ENCODE results near the gene MYO7B.

The MYO7B gene

DNA sequence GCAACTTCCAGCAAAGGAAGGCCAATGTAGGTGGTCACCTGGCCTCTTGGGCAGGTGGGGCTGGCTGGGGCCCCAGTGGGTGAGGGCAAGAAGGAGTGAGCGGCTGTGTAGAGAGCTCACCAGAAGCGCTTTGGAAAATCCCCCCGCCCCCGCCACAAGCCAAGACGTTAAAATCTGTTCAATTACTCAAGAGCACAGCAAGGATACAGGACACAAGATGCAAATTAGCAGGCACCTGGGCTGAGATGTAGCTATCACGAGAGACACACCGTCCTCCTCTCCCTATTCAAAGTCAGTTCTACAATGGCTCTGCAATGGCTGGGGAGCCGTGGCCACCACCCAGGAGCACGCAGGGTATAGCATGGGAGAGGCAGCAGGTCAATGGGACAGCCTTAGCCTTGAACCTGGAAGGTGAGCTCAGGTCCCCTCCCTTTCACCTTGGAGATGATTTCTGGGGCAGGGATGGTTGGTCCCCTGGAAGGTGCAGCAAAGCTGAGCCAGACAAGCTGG is 72.0 kb downstream of the MYO7B start:
- DNase-seq (ENCODE audit: low read depth in 1 of 2, low spot score in 1 of 2) = no peak

DNA sequence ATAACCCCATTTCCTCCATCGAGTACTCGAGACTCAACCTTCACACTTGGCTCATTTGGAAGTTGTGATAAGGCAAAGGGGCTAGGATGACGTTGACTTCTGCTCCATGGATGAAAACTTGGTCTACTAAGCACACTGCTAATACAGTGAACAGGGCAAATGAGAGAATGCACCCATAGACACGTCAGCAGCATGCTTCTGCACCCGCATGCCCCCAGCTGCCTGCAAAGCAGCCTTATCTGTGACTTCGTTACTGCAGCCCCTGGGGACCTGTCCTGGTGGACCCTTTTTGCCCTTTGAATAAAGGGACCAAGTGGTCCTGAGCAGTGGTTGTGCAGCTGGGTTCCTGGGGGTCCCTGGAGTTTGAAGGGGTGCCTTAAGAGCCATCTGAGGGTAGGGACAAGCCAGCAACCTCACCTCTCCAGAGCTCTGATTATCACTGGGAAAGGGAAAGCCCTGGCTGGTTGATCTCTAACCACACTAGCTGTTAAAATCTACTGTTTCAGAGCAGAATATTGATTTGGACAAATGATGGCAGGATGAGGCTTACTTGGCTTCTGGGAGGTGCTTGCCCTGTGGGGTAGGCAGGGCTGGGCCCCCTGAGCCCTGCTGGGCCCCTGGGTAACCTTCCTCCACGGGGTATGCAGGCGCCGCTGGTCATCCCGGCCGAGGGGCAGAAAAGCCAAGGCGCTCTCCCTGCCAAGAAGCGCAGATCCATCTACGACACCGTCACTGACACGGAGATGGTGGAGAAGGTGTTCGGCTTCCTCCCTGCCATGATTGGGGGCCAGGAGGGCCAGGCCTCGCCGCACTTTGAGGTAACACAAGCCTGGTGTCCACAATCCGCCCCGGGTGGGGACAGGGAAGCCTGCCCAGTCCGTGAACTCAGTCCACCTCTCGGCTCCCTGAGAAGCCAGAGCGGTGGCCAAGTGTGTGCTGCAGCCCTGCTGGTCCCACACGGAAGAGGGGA is 72.9 kb downstream of the MYO7B start:
- no peak for DNase-seq (ENCODE audit: low read depth in 1 of 2, low spot score in 1 of 2)

DNA sequence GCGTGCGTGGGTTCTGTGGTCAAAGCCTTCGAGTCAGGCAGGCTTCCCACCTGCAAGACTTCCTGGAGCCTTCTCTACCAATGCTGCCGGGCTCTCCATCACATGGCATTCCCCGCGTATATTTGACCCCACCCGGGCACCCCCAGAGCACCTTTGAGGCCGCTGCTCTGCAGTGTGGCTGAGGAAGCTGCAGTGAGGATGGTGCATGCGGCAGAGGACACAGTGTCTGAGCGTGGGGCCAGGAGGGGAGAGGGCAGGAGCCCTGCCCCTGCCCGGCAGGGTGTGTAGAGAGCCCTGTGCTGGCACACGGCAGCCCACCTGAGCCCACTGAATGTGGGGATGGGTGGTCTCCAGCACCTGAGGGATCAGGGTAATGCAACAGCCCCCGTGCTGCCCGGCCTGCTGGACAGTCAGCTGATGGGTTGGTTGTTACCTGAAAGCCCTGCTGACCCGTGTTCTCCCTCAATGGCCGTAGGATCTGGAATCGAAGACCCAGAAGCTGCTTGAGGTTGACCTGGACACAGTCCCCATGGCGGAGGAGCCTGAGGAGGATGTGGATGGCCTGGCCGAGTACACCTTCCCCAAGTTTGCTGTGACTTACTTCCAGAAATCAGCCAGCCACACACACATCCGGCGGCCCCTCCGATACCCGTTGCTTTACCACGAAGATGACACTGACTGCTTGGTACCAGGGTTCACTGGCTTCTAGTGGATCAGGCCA is 73.7 kb downstream of the MYO7B start:
- no peak for DNase-seq (ENCODE audit: low read depth in 1 of 2, low spot score in 1 of 2)

DNA sequence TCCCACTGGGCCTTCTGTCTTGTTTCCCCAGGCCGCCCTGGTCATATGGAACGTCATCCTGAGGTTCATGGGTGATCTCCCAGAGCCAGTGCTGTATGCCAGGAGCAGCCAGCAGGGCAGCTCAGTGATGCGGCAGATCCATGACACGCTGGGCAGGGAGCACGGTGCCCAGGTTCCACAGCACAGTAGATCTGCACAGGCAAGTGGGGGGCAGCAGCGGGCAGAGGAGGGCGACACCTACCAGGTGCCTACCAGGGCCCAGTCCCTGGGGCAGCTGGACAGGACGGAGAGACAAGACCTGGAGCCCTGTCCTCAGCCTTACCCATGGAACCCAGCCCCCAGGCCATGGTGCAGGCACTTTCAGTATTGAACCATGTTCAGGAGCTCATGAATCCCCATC is 74.3 kb downstream of the MYO7B start:
- DNase-seq (ENCODE audit: low read depth in 1 of 2, low spot score in 1 of 2) = no peak

DNA sequence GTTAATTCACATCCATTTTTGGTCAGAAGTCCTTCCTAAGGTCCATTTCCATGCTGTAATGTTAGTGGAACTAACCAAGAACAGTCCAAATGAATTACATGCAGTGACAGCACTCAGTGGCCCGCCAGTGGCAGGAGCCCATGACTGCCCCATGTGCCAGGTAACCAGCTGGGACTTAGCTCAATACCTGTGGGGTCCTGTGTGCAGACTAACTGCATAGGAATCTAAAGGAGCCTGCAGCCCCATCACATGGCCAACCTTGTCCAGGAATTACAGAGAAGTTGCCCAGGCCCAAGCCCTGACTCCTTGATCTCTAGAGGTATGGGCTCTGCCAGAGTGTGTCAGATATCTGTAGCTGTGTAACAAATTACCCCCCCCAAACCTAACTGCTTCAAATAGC is 75.1 kb downstream of the MYO7B start:
- no peak for DNase-seq (ENCODE audit: low read depth in 1 of 2, low spot score in 1 of 2)

DNA sequence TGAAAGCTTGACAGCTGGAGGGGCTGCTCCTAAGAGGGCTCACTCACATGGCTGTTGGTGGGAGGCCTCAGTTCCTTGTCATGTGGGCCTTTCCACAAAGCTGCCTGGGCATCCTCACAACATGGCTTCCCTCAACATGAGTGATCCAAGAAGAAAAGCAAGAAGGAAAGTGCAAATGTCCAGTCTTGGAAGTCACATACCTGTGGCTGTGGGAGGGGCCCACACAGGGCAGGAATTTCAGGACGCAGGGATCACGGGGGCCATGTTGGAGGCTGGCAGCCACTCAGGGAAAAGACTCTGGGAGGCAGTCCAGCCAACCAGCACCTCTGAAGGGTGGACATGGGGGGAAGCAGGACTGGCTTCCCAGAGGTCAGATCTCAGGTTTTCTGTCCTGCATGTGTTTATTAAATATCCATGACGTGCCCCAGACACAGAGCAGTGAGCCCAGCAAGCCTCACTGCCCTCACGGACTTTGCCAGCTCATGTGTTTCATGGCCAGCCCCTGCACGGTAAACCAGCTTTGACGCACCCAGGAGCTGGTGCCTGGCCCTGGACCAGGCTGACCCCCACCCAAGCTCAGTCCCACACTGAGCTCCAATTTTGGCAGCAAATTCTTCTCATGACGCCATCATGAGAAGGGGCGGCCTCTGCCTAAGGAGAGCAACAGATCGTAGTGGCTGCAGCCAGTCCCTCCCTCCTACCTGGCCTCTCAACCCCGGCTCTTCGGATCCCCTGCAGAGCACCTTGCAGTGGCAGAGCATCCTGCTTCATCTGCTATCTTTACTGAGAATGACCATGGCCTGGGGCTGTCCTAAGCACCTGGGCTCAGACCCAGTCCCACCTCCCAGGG is 75.8 kb downstream of the MYO7B start:
- DNase-seq (ENCODE audit: low read depth in 1 of 2, low spot score in 1 of 2) = no peak

DNA sequence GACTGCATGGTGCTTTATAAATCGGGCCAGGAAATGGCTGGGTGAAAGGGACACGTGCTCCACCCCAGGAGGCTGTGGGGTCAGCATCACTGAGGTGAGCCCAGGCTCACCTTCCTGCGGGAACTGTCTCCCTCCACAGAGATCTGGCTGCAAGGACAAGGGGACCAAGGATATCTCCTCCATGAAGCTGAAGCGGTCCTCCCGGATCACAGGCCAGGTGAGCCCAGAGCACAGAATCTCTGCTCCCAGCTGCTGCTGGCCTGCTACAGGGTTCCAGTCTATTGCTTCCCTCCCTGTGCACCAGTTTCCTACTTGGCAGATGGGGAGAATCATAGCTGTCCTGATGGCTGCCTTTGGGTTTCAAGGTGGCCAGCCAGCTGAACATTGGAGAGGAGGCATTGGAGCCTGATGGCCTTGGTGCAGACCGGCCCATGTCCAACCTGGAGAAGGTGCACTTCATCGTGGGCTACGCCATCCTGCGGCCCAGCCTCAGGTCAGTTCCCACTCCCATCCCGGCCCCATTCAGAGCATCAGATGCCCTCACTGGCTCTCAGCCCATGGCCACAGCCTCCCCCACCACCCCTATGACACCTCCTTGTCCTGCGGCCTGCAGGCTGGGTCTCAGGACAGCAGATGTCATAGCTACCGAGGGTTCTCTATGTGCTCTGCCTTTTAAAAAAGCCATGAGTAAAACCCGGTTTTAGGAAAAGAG is 76.8 kb downstream of the MYO7B start:
- no peak for DNase-seq (ENCODE audit: low read depth in 1 of 2, low spot score in 1 of 2)

DNA sequence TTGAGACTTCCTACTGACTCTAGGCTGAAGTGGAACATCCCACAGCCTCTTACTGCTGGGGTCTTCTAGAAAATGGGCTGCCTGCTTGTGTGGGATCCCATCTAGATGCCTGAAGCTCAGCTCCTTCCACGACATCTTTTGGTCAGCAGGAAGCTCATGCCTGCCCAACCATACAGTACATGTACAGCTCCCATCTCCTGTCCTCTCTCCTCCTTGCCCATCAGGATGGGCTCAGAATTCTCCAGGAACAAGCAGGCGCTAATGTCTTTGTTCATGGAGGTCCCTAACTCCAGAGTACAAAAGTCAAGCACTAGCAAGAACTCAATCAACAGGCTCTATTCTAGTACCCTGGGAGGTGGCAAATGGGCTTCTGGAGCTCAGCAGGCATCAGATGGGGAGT is 78.8 kb downstream of the MYO7B start:
- DNase-seq (ENCODE audit: low read depth in 1 of 2, low spot score in 1 of 2) = no peak

DNA sequence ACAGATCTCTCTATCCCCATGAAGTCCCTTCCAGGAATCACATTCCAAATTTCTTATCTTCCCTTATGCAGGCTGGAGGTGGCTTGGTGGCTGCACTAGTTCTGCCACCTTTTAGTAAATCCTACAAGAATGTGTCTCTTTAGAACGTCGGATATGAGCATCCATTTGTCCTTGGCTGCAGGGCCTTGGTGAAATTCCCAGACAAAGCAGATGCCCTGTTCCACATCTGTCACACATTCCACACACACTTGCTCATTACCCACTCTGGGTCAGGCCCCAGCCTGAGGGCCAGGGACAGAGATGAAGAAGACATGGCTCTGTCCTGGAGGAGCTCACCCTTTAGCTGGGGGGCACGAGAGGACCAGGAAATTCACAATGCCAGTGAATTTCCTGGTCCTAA is 79.2 kb downstream of the MYO7B start:
- no peak for DNase-seq (ENCODE audit: low read depth in 1 of 2, low spot score in 1 of 2)

DNA sequence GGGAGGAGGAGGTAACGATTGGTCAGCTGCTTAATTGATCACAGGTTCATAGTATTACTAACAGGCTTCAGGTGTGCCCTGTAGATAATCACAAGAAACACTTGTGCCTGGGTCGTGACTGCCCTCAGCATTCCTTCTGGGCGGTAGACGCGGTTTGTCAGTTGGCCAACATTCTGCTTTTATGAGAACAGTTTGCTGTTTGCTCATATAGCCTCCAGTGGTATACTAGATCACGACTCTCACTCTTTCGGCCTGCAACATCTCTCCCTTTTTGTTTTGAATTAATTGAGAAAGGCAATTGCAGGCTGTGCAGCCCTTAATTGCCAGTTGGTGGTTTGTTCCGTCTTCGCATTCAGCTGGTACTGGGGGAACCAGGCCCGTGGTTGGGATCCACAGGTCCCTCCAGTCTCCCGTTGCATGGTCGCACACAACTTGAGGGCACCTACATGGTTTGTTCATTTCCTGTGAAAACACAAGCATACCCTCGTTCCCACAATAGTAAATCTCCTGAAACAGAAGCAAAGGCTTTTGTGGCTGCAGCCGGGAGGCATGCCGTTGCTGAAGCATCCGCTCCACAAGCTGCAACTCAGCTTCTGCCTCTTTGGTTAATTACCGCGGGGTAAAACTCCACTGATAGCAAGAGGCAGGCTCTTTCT is 80.2 kb downstream of the MYO7B start:
- DNase-seq (ENCODE audit: low read depth in 1 of 2, low spot score in 1 of 2) = no peak

DNA sequence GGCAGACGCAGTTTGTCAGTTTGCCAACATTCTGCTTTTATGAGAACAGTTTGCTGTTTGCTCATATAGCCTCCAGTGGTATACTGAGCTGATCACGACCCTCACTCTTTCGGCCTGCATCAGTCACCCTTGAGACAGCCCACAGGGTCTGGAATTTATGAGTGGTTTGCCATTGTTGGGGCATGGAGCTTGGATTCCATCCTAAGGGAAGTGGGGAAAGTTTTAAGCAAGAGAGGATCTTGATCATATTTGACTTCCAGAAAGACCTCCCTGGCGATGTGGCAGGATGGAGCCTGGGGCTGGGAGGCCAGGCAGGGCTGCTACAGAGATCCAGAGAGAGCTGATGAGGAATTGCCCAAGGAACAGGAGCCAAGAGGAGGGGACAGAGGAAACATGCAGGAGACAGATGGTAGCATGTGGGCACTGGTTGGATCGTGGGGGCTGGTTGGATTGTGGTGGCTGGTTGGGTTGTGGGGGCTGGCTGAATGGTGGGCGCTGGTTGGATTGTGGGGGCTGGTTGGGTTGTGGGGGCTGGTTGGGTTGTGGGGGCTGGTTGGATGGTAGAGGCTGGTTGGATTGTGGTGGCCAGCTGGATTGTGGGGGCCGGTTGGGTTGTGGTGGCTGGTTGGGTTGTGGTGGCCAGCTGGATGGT is 83.2 kb downstream of the MYO7B start:
- no peak for DNase-seq (ENCODE audit: low read depth in 1 of 2, low spot score in 1 of 2)

DNA sequence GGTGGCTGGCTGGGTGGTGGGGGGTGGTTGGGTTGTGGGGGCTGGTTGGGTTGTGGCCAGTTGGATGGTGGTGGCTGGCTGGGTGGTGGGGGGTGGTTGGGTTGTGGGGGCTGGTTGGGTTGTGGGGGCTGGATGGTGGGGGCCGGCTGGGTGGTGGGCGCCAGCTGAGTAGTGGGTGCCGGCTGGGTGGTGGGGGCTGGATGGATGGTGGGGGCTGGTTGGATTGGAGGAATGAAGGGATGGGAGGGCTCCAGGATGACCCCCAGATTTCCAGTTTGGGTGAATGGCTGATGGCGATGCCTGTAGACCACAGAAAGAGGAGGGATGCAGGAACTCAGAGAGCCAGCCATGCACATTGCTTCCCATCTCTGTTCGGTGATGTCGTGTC is 83.7 kb downstream of the MYO7B start:
- no peak for DNase-seq (ENCODE audit: low read depth in 1 of 2, low spot score in 1 of 2)

DNA sequence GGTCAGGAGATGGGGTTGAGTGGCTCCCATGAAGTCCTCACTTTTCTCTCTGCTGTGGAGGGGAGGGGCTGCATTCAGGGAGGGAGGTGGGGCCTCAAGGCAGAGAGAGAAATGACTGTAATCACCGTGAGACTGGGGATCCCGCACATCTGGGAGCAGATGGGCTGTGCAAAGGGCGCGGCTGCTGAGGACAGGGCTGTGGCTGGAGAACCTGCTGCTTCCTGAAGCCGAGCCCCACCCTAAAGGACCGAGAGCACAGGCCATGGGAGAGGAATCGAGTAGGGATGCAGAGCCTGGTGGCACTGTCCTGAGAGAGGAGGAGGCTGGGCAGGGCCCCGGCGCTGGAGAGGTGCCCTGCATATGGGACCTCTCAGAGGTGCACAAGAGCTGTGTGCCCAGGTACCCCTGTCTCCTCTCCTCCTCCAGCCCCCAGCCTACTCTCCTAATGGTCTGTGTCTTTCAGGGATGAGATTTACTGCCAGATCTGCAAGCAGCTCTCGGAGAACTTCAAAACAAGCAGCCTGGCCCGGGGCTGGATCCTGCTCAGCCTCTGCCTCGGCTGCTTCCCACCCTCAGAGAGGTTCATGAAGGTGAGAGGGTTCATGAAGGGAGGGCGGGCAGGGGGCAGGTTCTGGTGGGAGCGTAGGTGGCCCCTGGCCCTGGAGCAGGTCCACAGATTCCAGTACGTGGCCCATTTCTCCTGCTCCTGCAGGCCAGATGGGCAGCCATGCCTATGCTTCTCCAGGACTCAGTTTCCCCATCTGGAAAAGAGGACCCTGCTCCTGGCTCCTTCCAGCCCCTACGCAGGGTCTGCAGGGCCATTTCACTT is 84.6 kb downstream of the MYO7B start:
- DNase-seq (ENCODE audit: low read depth in 1 of 2, low spot score in 1 of 2) = no peak

DNA sequence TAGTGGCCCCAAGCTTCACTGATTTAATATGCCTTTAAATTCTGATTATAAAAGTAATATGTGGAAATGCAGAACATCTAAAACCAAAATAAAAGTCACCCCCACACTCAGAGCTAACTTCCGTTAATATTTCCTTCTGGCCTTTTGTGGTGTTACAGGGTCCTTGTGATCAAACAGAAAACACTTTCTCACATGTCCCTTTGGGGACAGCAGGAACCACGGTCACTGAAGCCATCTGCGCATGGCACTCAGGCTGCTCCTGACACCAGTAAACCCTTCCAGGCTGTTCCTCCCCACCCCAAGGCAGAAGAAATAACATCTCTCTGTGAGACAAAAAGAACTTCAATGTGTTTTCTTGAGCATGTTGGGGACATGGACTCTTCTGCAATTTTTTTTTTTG is 85.4 kb downstream of the MYO7B start:
- DNase-seq (ENCODE audit: low read depth in 1 of 2, low spot score in 1 of 2) = no peak

DNA sequence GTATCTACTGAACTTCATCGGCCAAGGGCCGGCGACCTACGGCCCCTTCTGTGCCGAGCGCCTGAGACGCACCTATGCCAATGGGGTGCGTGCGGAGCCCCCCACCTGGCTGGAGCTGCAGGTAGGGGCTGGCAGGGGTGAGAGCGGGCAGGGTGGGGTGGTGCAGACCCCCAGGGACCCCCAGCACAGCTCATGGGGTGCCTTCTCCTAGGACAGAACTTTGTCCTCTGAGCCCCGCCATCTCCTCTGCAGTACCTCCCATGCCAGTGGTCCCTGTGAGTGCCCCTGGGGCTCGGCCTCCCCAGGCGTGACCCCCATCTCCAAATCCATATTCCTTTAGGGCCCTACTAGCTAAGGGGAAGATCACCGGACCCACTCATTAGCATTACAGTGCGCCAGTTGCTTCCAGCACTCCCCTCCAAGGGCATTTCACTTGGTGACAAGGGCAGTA is 86.5 kb downstream of the MYO7B start:
- DNase-seq (ENCODE audit: low read depth in 1 of 2, low spot score in 1 of 2) = no peak

DNA sequence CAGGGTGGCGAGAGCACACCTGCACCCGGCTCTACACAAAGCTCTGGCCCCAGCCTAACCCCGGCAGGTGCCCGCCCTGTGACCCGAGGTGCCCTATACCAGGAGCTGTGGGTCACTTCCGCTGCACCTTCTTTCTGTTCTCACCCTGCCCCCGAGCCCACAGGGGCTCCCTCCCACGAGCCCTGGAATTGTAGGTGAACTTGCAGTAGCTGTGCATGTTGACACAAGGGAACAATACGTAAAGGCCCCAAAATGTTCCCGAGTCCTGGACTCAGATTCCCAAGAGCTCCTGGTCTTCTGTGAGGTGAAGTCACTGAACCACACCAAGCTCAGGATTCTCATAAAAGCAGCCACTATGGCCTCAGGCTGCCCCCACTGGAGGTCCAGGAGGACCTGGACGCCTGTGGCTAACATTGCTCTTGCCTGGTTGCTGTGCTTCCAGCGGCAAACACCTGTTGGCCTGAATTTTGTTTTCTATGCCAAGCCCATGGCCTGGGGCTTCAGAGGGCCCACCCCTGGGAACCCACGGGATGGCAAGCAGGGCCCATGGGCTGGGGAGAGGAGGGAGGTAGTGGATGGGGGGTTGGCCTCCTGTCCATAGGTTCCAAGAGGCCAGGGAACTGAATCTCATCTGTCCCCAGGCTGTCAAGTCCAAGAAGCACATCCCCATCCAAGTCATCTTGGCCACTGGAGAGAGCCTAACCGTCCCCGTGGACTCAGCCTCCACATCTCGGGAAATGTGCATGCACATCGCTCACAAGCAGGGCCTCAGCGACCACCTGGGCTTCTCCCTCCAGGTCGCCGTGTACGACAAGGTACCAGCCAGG is 87.3 kb downstream of the MYO7B start:
- DNase-seq (ENCODE audit: low read depth in 1 of 2, low spot score in 1 of 2) = no peak

DNA sequence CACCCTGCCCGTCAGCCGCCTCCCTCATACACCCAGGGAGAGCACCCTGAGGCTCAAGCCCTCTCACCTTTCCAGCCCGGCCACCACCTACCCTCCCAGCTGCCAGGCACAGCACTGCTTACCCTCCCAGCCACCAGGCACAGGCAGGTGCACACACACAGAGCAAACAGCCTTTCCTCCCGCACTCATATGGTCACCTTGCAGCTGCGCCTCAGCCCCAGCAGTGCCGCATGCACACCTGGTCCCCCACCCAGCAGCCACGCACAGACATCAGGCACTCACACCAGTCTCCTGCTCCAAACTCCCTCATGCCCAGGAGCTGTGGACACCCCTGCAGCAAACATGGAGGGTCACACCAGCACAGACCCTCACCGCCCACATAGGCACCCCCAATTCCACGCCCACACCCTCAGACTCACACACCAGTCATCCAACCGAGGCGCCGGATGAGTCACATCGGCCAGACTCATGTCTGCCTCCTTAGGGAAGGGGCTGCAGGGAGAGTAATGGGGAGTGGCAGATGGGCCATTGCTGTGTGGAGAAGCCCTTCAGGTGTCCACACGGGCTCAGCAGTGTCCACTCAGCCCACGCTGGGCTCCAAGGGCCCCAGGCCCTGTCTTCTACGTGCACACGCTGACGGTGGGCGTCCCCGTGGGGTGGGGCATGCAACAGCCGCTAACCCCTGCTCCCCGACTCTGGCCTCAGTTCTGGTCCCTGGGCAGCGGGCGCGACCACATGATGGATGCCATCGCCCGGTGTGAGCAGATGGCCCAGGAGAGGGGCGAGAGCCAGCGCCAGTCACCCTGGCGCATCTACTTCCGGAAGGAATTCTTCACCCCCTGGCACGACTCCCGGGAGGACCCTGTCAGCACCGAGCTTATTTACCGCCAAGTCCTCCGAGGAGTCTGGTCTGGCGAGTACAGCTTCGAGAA is 88.2 kb downstream of the MYO7B start:
- no peak for DNase-seq (ENCODE audit: low read depth in 1 of 2, low spot score in 1 of 2)

All from activated T-helper 1 cell treated with anti-CD3 and anti-CD28 coated beads, Interleukin-2, amount 50 U/mL, for 16 hours (primary cell).